ENCODE measurements around the gene TCF20. TPM values are rescaled to one million over a fixed set of nuclear protein-coding genes. Genes with fewer than 3 reads are reported as not detected.

Gene TCF20
- total RNA-seq, 4 donors from 2014 or later, result 20.8 to 34.8 (median 23.3) TPM

DNA sequence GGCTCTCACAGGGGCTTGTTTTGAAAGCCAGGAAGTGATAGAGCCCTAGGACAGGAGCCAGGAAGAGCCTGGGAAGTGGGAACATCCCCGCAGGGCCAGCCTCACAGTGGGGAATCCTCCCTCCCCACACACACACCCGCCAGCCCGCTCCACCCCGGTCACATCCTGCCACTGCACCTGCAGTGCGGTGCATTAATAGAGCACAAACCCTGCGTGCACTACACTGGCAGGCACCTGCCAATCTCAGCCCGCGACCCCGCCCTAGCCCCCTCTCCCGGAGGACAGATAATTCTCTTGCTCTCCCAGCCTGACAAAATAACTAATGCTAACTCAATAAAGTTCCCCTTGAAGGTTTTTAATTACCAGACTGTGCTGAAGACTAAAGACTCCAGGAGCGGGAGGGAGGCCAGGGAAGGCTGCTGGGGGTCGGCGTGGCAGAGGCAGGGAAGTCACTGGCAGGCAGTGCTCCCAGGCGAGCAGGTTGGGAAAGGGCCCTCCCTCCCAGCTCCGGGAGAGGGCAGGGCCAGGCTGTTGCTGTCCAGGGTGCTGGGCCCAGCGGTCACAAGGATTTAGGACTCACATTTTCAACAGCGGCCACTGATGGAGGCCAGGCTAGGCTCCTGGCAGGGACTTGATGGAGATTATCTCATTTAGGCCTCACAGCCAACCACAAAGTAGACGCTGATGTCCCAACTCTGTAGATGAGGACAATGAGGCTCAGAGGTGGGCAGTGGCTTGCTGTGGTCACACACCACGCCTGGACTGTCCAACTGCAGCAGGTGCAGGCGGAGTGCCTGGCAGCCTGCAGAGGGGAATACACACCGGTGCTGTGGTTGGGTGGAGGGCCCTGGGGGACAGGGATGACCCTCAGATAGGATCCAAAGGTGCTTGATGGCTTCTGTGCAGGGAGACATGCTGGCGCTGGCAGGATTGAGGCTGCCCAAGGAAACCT lies 23.9 kb upstream of the TCF20 start:
- TF ChIP-seq, protein P1, sequence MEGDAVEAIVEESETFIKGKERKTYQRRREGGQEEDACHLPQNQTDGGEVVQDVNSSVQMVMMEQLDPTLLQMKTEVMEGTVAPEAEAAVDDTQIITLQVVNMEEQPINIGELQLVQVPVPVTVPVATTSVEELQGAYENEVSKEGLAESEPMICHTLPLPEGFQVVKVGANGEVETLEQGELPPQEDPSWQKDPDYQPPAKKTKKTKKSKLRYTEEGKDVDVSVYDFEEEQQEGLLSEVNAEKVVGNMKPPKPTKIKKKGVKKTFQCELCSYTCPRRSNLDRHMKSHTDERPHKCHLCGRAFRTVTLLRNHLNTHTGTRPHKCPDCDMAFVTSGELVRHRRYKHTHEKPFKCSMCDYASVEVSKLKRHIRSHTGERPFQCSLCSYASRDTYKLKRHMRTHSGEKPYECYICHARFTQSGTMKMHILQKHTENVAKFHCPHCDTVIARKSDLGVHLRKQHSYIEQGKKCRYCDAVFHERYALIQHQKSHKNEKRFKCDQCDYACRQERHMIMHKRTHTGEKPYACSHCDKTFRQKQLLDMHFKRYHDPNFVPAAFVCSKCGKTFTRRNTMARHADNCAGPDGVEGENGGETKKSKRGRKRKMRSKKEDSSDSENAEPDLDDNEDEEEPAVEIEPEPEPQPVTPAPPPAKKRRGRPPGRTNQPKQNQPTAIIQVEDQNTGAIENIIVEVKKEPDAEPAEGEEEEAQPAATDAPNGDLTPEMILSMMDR (IDR thresholded peaks at IDR 0.05), result no peak
- DNase-seq (ENCODE audit: low spot score) (no peak), ATAC-seq (ENCODE audit: low FRiP score) (no peak)

DNA sequence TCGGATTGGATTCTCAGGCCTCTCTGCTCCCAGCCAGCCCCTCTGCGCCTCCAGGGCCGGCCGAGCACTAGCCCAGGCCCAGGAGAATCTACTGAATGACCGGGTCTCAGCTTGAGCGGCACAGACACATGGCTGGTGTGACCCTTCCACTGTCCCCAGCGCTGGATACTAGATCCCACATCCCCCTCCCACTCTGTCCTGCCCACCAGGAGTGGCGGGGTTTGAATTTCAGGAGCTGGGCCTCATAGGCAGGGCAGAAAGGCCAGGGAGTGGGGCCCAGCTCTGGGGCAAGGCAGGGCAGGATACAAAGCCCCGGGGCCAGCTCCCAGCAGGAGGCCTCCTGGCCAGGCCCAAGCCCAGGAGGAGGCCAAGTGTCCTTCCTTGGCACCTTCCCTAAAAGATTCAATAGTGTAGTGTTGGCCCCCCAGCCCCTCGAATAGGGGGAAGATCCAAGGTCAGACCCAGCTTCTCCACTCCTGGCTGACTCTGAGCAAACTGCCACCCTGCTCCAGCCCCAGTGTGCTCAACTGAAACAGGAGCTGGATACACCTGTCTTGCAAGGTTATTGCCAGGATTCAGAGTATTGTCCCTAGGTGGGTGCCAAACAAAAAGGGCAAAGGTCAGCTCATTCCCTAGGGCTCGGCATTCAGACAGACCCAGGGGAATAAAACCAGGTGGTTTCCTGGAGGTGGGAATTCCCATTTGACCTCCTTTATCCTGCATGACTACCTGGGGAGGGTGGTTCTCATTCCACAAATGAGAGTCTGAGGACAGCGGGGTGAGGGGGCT lies 22.5 kb upstream of the TCF20 start:
- DNase-seq (ENCODE audit: low spot score) (no peak), ATAC-seq (ENCODE audit: low FRiP score) (no peak)
- TF ChIP-seq, protein P1 (IDR thresholded peaks at IDR 0.05), result no peak

DNA sequence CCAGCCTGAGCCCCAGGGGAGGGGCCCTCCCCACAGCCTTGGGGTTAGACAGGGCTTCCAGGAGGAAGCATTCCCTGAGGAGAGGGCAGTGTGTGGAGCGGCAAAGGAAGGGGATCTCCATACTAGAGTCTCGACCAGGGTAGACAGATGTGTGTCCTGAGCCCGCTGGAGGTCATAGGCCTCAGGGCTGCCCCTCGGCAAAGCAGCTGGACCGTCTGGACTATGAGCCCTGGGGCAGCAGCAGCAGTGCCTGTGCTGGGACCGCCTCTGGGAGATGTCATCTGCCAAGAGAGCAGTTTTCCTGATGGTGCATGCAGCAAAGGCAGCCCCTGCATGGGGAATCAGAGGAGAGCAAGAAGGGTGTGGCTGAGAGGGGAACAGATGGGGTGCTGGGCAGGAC lies 20.8 kb upstream of the TCF20 start:
- no peak for DNase-seq (ENCODE audit: low spot score)
- TF ChIP-seq, protein P1 (IDR thresholded peaks at IDR 0.05), result no peak

DNA sequence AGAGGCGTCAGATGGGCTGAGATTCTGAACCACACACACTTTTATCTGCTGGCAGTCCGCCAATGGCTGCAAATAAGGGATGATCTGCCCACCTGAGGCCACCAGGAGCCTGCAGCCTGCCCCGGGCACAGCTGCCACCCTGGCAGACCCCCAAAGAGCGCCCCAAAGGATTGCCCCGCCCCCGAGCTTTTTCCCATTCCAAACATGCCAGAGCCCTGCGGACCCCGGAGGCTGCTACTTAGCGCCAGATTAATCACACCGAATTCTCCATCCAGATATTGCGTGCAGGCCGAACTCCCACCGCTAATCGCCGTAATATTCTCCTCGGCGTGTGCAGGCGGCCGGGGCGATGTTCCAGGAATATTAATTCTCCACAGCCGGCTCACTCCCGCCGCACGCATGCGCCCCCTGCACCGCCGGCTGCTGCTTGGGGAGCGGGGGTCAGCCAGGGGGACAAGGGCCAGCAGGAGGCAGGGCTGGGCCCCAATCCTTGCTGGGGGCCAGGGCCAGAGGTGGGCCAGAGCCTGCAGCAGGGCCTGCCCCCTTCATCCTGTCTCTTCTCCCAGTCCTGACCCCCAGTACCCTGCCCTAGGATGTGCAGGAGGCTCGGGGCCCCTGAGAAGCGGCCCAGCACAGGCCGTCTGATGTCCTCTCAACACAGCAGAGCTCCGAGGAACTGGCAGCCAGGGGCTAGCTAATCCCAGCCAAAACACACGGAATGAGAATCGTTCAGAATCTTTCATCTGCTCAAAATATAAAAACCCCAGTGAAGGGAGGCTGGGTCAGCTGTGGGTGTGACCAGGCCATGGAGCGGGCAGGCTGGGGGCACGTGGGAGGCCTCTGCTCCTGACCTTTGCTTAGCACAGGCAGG lies 19.5 kb upstream of the TCF20 start:
- DNase-seq (ENCODE audit: low spot score) (no peak), ATAC-seq (ENCODE audit: low FRiP score) (no peak)
- TF ChIP-seq, protein P1 (IDR thresholded peaks at IDR 0.05), result no peak

More for the DNA sequence above, 20.8 kb upstream of the TCF20 start:
- ATAC-seq (ENCODE audit: low FRiP score), result no peak

DNA sequence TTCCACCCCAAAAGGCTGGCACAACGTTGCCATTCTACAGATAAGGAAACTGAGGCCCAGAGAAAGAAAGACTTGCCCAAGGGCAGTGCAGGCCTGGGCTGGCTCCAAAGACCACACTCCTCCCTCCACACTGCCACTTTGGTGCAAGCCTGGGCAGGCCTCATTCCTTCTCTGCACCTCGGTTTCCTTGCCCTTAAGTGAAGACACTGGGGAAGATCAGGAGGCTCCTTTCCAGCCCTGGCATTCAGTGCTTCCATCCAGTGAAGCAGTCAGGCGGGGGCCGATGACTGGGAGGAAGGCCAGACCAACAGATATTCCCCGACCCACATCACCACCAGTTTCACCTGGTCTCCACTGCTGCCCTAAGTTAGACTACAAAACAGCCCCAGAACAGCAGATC lies 18.3 kb upstream of the TCF20 start:
- DNase-seq (ENCODE audit: low spot score), result no peak
- TF ChIP-seq, protein P1 (IDR thresholded peaks at IDR 0.05), result no peak
- no peak for ATAC-seq (ENCODE audit: low FRiP score)

DNA sequence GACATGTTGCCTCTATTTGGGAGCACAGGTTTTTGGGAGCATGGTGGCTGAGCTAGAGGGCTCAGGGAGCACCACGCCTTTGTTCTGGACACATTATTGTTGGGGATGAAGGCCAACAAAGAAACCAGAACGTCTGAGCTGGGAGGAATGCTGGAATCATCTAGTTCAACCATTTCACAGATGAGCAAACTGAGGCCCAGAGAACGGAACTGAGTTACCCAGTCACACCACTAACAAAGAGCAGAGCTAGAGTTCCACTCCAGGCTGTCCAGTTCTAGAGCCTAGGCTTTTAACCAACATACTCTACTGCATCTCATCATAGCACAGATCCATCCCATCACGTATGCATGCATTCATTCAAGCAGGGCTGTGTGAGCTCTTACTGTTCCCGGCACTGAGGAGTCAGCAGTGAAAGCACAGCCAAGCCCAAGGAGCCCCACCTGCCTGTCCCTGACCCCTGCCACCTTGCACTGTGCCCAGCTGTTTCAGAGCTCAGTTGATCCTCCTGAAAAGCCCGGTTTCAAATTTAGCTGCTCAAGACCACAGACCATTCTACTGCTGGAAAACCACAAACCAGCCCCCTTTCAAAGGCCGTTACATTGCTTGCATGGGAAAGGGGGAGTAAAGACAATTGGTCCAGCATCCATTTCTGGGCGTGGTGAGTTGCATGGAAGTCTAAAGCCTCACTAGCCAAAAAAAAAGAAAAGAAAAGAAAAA lies 16.9 kb upstream of the TCF20 start:
- no peak for ATAC-seq (ENCODE audit: low FRiP score)
- no peak for DNase-seq (ENCODE audit: low spot score)
- TF ChIP-seq, protein P1 (IDR thresholded peaks at IDR 0.05), result no peak

Data from omental fat pad (tissue), 4 donors.